ENCODE measurements around the gene FBXO46.
A peak's percentile ranks its signal among the peaks of the same experiment; 100 is the strongest.

GRCh38 chr19:45753548-45753947, 22.9 kb upstream of the FBXO46 start:
- TF ChIP-seq ZSCAN5A (tag by site-specific recombination; IDR thresholded peaks at IDR 0.05) = no peak
- 0 out of 2 replicates have a peak, but pooled peaks have one; percentile 7 for TF ChIP-seq CTCF (tag by site-specific recombination; IDR thresholded peaks at IDR 0.05)
- TF ChIP-seq ZNF707 (tag by site-specific recombination; IDR thresholded peaks at IDR 0.05) = no peak
- no peak for TF ChIP-seq ZFP41 (tag by site-specific recombination; IDR thresholded peaks at IDR 0.05; ENCODE audit: borderline replicate concordance)
- TF ChIP-seq ZBTB8A (tag by site-specific recombination; IDR thresholded peaks at IDR 0.05) = no peak
- TF ChIP-seq PRDM10 (tag by site-specific recombination; IDR thresholded peaks at IDR 0.05) = no peak
- TF ChIP-seq ZNF354C (tag by site-specific recombination; IDR thresholded peaks at IDR 0.05; ENCODE audit: borderline replicate concordance, low read depth) = no peak
- TF ChIP-seq KLF10 (tag by site-specific recombination; IDR thresholded peaks at IDR 0.05) = no peak
- no peak for TF ChIP-seq ZBTB21 (tag by site-specific recombination; IDR thresholded peaks at IDR 0.05)
- no peak for TF ChIP-seq ZNF335 (tag by site-specific recombination; conservative IDR thresholded peaks at IDR 0.05)
- no peak for TF ChIP-seq ZBTB6 (tag by site-specific recombination; IDR thresholded peaks at IDR 0.05)
- TF ChIP-seq AEBP2 (tag by site-specific recombination; IDR thresholded peaks at IDR 0.05; ENCODE audit: borderline replicate concordance) = no peak
- no peak for TF ChIP-seq ZNF677 (tag by site-specific recombination; IDR thresholded peaks at IDR 0.05)
- no peak for TF ChIP-seq ZNF311 (tag by site-specific recombination; IDR thresholded peaks at IDR 0.05; ENCODE audit: borderline replicate concordance)

Measured in HEK293 (cell line).